ENCODE results near the gene GSTA5.
"Not testable (repeated sequence)": the region's sequence is repeated elsewhere in the genome, so short reads cannot be mapped to it uniquely, and the experiment has no call there.

GRCh38 chr6:52861151-52861550, 20.5 kb upstream of the GSTA5 start:
- not testable (repeated sequence) for TF ChIP-seq CTCF (IDR thresholded peaks at IDR 0.05); POLR2A (IDR thresholded peaks at IDR 0.05); POLR2AphosphoS5 (IDR thresholded peaks at IDR 0.05; ENCODE audit: insufficient read depth in 1 of 2, low read depth in 1 of 2)

Measured in vagina (tissue), 2 donors.